Ishikawa (cell line): ENCODE measurements around the gene FOXB1.

Experiments
- CEBPB ChIP-seq: IDR thresholded peaks from 2 replicates; pipeline ENCODE4 v1.6.1; 2012
- CREB1 ChIP-seq: IDR thresholded peaks from 2 replicates; pipeline ENCODE4 v1.6.1; 2012; ENCODE audit warnings: low read depth
- EGR1 ChIP-seq: IDR thresholded peaks from 2 replicates; pipeline ENCODE4 v1.6.1; 2012
- EP300 ChIP-seq: IDR thresholded peaks from 2 replicates; pipeline ENCODE4 v1.6.1; 2012; ENCODE audit warnings: borderline replicate concordance
- FOXM1 ChIP-seq: IDR thresholded peaks from 2 replicates; pipeline ENCODE4 v1.6.1; 2012; ENCODE audit warnings: low read depth, borderline replicate concordance
- MAX ChIP-seq: IDR thresholded peaks from 2 replicates; pipeline ENCODE4 v1.6.1; 2012
- NFIC ChIP-seq: IDR thresholded peaks from 2 replicates; pipeline ENCODE4 v1.6.1; 2012
- RAD21 ChIP-seq: IDR thresholded peaks from 2 replicates; pipeline ENCODE4 v1.6.1; 2012; ENCODE audit warnings: low read depth
- REST ChIP-seq: IDR thresholded peaks from 2 replicates; pipeline ENCODE4 v1.6.1; 2012; ENCODE audit warnings: low read depth, mild to moderate bottlenecking
- TAF1 ChIP-seq: IDR thresholded peaks from 2 replicates; pipeline ENCODE4 v1.6.1; 2012; ENCODE audit warnings: low read depth, mild to moderate bottlenecking
- TCF12 ChIP-seq: IDR thresholded peaks from 2 replicates; pipeline ENCODE4 v1.6.1; 2012; ENCODE audit warnings: low read depth
- TEAD4 ChIP-seq: IDR thresholded peaks from 2 replicates; pipeline ENCODE4 v1.6.1; 2012
- USF1 ChIP-seq: IDR thresholded peaks from 2 replicates; pipeline ENCODE4 v1.6.1; 2012
- YY1 ChIP-seq: IDR thresholded peaks from 2 replicates; pipeline ENCODE4 v1.6.1; 2012; ENCODE audit warnings: low read depth
- ZBTB7A ChIP-seq: IDR thresholded peaks from 2 replicates; pipeline ENCODE4 v1.6.1; 2012; ENCODE audit warnings: low read depth

FOXB1 gene

GRCh38 chr15:60039316-60039715 lies 35.2 kb downstream of the FOXB1 start:
- TF ChIP-seq CREB1 (no peak), EP300 (no peak), RAD21 (no peak), TEAD4 (no peak), FOXM1 (no peak), NFIC (no peak), YY1 (no peak), TCF12 (no peak), USF1 (no peak), ZBTB7A (no peak), REST (no peak), TAF1 (no peak)

- TF ChIP-seq TEAD4 (no peak), MAX (no peak), CEBPB (no peak), ZBTB7A (no peak), RAD21 (no peak), EP300 (no peak), YY1 (no peak), CREB1 (no peak), FOXM1 (no peak), TCF12 (no peak), REST (no peak), TAF1 (no peak), NFIC (no peak)
Measured at GRCh38 chr15:60043744-60044435, 39.8 kb downstream of the FOXB1 start.

- TF ChIP-seq TCF12 (no peak), REST (no peak), NFIC (no peak), TEAD4 (no peak), USF1 (no peak), ZBTB7A (no peak), FOXM1 (no peak), MAX (no peak), EGR1 (no peak)
Measured at GRCh38 chr15:60044636-60045270, 40.6 kb downstream of the FOXB1 start.

GRCh38 chr15:60047701-60048100 lies 43.6 kb downstream of the FOXB1 start:
- TF ChIP-seq EGR1: no peak
- no peak for TF ChIP-seq REST
- no peak for TF ChIP-seq TCF12
- no peak for TF ChIP-seq CREB1
- TF ChIP-seq NFIC: no peak
- no peak for TF ChIP-seq MAX
- TF ChIP-seq EP300: no peak
- TF ChIP-seq USF1: no peak
- TF ChIP-seq FOXM1: no peak
- no peak for TF ChIP-seq TAF1
- TF ChIP-seq ZBTB7A: no peak
